GM19240 (cell line): ENCODE data around the gene ADNP.

Experiments
- DNase-seq: peaks from one replicate; pipeline ENCODE4 v3.0.0; 2011; ENCODE audit warnings: low spot score; ENCODE audit not compliant: insufficient read length

ADNP gene

DNA sequence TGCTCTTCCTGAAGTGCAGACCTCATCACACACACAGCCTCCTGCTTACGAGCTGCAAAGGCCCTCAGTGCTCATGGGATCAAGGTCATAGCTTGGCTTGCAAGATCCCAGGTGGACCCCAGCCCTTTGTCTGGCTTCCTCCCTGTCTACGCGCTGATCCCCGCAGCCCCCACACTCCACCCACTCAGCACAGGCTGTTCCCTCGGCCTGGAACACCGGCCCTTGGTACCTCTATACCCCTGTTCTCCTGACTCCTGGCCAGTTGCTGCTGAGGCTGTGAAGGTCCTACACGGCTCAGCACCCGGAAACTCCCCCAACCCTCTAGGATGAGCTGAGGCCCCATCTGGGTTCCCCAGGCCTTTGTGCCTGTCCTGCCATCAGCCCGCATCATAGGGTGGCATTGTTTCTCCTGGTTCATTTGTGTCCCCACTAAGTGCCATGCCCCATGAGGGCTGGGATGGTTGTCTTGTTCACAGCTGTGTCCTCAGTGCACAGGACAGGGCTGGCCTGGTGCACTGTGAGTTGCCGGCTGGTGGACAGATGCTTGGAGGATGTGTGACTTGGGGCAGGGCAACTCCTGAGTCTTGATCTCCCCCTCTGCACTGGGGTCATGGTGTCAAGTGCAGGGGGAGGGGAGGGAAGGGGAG, 57.0 kb downstream of the ADNP start:
- no peak for DNase-seq

DNA sequence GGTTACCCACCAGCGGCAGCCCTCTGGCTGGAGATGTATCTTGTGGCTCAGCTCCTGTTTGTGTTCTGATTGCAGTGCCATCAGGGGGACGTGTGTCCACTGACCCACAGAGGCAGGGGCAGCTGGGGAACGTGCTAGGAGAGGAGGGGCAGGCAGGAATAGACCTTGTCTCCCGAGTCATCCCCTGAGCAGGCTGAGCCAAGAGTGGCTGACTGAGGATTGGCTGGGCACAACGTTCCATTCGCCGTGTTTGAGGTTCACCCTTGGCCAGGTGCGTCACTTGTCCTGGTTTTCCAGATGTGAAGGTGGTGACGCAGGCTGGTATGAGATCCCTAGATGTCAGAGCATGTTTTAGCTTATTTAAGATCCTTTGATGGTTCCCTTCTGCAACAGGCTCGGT, 57.7 kb downstream of the ADNP start:
- no peak for DNase-seq

DNA sequence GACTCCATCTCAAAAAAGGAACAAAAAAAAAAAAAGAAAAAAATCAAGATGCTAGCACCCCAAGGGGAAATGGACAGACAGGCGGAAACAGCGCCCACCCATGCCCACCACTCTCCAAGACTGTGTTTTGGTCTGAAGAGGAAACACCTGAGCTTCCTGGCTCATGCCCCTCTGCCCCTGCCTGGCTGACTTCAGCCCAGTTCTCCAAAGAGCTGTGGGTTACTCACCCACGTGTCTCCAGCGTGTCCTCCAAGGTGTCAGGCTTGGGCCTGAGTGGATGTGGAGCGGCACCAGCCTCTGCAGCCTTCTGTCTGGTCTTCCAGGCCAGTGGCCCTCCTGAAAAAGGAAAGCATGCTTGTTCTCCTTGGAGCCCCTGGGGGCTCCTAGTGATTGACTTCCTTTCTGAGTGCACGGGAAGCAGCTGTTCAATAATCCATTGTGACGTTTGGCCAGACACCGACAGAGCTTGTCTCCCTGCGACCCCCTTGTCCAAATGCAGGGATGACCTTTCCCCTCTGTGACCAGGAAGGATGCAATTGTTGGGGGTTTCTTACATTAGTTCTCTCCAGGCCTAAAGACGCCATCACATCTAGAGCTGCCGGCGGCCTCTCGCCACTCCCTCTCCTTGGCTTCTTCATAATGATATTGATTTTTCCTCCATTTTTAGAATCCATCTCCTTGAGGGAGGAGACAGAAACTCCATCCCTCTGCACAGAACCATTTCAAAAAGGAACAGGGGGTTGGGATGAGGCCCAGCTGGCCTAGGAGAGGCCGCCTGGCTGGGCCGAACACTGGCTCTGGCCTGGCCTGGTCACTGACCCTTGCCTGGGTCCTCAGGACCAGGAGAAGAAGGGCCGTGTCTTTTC, 58.4 kb downstream of the ADNP start:
- no peak for DNase-seq

DNA sequence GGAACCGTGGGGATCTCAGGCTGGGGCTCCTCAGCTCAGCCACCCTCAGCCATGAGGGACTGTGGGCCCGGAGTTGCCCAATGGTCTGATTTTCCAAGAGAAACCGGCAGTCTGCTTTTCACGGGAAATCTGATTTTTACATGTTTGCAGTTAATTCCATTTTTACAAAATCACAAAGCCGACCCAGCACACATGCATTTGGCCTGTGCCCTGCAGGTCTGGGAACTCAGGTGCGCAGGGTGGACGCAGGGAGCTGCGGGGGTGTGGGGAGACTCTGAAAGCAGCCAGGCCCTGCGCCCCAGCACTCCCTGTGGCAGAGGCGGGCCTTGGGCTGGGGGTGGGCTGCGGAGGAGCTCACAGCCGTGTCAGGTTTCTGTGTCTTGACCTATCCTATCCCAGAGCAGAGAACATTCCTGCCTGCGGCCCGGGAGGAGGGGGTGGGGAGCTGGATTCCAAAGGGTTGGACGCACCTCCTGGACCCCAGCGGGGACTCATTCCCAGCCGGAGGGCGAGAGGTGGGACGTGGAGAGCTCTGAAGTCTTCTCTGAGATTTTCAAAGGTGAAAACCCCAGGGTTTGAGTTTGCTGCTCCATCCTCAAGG, 60.6 kb downstream of the ADNP start:
- no peak for DNase-seq

DNA sequence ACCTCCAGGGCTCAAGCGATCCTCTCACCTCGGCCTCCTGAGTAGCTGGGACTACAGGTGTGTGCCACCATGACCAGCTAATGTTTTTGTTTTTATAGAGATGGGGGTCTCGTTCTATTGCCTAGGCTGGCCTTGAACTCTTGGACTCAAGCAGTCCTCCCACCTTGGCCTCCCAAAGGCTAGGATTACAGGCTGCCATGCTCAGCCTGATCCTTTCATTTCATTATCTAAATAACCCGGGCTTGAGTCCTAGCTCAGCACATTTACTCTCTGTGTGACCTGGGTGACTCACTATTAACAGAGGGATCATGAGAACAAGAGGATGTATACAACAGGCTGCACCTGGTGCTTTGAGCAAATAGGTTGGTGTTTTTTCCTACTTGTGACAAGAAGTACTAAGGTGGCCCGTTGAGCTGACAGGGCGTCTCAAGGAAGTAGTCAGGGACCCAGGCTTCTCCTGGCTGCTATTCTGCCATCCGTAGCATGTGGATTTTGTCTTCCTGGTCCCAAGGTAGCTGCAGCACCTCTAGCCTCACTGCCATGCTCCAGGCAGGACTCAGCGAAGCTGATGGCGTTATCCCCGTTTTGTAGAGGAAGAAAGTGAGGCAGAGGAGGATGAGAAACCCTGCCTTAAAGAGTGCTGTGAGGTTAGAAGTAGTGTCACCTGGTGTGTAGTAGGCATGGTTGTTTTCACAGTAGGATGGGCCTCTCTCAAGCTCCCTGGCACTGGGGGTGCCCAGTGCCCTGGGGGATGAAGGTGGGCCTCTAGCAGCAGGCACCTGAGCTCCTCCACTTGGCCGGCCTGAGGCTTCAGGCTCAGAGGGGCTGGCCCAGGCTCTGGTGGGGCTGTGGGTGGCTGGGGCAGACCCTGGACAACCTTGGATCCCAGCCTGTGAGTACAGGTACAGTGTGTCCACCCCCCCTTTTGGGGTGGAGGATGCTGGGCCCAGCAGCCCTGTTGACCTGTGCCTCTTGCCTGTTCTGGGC, 62.4 kb downstream of the ADNP start:
- DNase-seq, result no peak

DNA sequence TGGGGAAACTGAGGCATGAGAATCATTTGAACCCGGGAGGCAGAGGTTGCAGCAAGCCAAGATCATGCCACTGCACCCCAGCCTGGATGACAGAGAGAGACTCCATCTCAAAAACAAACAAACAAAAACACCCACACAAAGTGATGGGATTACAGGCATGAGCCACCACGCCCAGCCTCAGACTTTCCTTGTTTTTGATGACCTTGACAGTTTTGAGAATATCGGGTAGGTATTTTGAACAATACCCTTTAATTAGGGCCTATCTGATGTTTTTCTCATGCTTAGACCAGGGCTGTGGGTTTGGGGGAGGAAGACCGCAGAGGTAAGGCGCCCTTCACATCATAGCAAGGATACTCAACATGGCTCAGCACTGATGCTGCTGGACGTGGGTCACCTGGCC, 63.4 kb downstream of the ADNP start:
- no peak for DNase-seq

DNA sequence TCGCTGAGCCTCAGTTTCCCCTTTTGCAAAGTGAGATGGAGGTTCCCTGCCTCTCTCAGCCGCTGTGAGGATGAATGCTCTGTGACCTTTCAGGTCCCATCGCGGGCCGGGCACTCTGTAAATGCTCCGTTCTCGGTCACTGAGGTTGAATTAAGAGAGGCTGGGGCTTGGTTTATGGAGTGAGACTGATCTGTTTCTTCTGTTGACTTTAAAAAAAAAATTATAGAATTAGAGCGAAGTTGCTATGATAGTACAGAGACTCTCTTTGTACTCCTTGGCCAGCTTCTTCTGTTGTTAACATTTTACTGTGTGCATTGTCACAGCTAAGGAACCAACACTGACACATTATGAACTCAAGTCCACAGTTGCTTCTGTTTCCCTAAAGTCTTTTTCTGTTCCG, 64.4 kb downstream of the ADNP start:
- no peak for DNase-seq

DNA sequence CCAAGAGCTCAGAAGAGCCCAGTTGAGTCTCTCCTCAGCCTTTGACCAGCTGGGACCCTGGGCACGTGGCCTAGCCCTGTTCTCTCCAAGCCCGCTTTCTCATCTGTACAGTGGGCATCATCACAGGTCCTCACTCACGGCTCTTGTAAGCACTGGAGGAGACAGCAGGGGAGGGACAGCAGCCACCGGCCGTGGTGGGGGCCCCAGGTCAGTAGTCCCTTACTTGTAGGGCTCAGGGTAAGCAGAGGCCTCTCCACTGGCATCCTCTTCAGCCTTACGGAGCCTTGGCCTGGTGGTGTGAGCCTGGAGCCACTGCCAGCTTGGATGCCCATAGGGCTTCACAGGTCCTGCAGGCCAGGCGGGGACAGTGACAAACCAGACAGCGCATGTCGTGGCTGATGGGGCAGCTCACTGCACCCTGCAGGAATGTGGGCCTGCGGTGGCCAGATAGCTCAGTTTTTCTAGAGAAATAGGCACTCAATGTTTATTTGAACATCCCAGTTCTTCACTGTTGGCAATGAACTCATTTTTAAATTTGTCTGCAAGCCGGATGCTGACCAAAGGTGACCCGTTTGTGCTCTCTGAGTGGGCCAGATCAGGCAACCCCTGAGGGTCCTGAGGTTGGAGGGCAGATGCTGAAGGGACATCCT, 65.1 kb downstream of the ADNP start:
- DNase-seq, result no peak

DNA sequence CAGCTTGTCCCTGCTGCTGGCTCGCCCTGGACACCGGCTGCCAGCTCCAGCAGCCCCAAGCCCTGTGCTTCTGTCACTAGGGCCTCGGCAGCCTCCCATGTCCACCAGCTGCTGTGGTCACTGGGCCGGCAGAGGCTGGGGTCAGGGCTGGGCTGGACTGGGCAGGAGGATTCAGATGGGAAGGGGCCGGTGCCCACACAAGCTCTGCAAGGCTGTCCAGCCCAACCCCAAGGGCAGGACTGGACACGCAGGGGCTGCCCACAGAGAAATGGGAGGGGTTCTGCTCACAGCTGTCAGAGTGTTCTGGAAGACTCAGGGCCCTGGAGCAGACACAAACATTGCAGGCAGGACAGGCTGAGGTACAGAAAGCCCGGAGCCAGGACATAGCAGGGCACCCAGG, 65.6 kb downstream of the ADNP start:
- DNase-seq, result no peak

DNA sequence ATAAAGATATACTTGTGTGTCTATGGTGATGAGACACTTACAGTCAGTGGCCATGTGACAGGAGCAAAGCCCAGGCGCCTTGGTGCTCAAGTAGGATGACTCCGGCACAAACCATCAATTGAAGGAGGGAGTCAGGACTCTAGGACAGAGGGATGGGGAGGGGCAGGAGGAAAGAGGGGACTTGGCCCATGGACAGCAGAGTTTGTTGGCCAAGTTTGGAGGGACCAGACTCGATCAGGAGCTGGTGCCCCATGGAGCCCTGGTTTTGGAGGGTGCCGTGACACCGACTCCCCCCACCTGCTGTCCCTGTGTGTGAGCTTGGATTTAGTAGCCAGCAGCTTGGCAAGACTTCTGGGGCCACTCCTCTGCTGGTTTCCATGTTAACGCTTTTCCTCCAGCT, 66.1 kb downstream of the ADNP start:
- DNase-seq, result no peak

DNA sequence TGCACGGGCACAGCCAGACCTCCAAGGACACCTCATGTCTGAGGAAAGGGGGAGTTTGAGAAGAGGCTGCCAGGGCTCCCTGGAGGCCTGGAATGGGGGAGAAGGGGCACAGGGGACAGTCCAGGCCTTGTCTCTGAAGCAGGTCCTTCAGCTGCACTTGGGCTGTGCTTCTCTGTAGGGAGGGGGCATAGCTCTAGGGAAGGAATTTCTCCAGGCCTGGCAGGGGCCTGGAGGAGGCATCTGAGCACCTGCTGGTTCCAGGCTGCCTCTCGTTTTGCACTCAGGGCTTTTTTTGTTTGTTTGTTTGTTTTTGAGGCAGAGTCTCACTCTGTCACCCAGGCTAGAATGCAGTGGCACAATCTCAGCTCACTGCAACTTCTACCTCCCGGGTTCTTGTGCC, 68.7 kb downstream of the ADNP start:
- DNase-seq, result no peak

DNA sequence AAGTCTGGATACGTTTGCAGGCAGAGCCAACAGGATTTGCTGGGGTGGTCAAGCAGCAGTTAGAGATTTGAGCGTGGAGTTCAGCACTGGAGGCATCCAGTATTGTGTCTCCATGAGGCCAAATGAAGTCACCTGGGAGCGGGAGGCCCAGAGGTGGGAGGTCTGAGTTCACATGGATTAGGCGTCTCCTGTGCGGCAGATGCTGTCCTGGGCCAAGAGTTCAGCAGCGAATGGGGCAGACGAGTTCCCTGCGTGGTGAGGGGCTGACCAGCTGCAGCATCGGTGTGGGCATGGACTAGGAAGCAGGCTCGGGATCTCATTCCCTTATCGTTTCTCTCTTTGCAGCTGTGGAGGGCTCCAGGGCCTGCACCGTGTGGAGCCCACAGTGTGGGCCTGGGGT, 70.2 kb downstream of the ADNP start:
- DNase-seq, result no peak

DNA sequence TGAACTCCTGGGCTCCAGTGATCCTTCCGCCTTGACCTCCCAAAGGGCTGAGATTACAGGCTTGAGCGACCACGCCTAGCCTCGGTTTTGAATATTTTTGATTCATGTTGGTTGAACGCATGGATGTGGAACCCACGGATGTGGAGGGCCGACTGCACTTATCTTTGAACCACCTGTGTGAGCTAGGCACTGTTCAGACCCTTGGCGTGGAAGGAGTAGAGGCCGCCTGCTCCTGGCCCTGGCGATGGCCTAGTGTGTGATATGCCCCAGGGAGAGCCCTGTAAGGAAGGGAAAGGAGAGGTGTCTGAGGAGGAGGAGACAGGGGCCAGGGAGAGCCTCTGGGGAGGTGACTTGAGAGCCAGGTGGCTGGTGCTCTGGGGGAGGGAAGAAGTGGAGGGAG, 72.1 kb downstream of the ADNP start:
- DNase-seq, result no peak

DNA sequence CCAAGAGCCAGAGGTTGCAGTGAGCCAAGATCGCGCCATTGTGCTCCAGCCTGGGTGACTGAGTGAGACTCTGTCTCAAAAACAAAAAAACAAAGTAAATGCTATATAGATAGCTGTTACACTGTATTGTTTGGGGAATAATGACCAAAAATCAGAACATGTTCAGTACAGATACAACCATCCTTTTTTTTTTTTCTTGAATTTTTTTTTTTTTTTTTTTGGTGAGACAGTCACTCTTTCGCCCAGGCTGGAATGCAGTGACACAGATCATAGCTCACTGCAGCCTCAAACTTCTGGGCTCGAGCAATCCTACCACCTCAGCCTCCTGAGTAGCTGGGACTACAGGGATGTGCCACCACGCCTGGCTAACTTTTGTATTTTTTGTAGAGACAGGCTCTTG, 72.7 kb downstream of the ADNP start:
- DNase-seq, result no peak

DNA sequence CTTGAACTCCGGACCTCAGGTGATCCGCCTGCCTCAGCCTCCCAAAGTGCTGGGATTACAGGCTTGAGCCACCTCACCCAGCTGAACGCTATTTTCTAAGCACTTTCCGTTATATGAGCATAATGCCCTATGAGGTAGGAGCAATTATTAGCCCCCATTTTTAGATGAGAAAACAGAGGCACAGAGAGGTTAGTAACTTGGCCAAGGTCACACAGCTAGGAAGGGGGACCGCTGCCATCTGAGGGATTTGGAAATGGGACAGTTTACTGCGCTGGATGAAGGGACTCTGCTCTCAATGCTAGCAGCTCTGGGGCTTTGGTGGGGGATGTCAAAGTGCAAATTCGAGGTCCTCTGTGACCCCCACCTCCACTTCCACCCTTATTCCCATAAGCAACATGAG, 73.9 kb downstream of the ADNP start:
- no peak for DNase-seq

DNA sequence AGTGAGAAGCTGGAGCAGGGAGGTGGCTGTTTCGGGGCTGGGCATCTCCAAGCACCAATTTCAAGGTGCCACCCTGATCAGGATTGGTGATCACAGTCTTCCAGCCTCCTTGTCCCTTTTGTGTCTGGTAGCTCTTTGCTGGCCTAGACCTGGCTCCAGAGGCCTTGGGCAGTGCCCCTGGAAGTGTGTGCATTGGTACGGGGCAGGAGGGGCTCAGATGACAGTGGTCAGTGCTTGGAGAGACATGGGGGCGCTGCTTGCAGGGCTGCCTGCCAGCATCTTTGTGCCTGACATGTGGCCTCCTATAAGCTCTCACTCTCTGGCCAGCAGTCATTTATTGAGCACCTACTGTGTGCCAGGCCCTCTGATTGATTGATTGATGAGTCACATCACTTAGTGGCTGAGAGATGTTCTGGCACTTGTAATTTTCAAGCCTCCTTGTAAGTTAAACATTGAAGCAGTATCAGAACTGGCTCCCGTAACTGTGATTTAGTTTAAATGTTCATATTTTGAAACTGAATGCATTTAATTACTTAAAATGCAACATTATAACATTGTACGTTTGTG, 74.7 kb downstream of the ADNP start:
- DNase-seq, result no peak

DNA sequence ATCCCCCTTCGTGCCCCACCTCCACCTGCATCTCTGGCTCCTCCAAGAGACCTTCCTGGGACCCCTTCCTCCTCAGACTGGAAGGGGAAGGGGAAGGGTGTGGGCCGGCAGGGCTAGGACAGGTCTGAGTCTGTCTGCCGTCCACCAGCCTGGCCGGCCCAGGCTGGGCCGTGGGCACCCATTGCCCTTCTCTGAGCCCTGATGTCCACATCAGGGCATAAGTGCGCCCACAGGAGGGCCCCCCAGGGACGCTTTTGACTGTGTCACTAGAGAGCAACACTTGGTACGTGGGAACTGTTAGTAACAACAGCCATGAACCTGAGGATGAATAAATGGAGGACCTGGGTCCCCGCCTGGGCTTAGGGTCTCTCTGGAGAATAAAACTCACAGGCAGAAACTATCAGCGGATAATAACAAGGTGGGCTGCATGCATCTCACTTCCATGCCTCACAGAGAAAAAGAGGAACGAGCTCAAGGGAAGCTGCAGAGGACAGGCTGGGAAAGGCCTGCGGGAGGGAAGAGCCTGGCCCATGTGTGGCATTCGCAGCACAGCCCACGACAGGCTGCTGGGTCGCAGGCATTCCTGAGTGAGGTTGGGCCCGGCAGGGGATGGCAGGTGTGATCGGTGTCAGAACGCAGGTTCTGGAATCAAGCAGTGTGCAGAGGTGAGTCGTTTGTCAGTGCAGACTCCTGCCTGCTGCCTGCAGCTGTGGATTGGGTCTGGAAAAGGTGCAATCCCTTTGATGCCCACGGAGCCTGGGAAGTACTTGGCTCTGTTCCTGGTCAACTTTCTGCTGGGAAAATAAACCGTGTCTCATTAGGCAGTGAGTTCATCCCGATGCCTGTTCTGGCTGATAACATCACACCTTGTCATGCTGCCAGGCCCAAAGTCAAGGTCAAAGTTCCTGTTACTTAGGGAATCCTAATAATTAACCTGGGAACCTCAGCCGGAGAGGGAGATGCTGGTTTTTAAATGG, 75.5 kb downstream of the ADNP start:
- DNase-seq, result no peak

DNA sequence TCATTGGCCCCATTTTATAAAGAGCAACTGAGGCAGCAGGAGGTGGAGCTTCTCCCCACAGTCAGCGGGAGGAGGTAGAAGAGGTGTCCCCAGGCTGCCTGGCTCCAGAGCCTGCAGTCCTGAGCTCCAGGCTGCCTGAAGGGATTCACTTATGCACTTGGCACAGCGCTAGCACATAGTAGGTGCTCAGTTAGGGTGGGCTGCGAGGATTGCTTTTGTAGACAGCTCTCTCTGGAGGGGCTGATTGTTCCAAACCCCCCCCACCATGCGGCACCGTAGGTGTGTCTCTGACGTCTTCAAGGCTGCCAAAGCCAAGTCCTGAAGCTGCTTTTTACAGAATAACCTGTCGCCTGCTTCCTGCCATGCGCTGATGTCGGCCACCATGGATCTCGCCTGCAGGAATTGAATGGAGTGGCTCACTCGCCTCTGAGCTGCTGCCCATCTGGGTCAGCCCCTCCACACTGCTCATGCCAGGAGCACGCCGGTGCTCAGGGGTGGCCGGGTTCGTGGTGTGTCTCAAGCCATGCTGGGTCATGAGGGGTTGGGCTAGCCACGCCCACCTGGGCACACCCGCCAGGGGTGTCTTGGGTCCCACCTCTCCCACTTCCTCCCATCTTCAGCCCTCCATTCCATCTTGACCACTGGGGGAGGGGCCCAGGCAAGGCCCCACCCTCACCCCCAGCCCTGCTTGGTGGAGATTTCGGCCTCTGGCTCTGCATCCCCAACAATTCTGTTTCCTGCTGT, 76.6 kb downstream of the ADNP start:
- no peak for DNase-seq

DNA sequence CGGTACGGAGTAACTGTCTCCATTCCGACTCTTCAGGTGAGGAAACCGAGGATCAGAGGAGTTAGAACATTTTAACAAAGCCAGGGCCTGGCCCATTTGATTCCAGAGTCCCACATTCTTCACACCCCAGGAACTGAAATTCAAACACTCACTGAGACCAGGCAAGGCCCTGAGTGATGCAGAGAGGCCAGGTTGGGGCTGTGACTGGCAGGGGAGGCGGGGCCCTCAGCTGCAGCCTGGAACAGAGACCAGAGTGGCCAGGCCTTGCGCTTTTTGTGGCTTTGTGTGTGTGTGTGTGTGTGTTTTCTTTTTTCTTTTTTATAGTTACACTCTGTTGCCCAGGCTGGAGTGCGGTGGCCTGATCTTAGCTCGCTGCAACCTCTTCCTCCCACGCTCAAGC, 79.2 kb downstream of the ADNP start:
- no peak for DNase-seq
